Stomach smooth muscle (tissue), 2 donors: Measurements from ENCODE around the gene PSKH1.
"Not testable (repeated sequence)": the region's sequence is repeated elsewhere in the genome, so short reads cannot be mapped to it uniquely, and the experiment has no call there.

Experiments
- H3K27ac ChIP-seq: one replicate; pipeline ENCODE4 v1.7.0; 2013; ENCODE audit warnings: mild to moderate bottlenecking, low read length, inconsistent platforms
- H3K27me3 ChIP-seq, 2 donors: one replicate each; pipeline ENCODE4 v1.7.0; 2013; ENCODE audit warnings: low read length in 2 of 2; ENCODE audit not compliant: insufficient read depth in 2 of 2, control insufficient read depth in 1 of 2
- H3K36me3 ChIP-seq, 2 donors: one replicate each; pipeline ENCODE4 v1.7.0; 2013; ENCODE audit warnings: low read length in 2 of 2; ENCODE audit not compliant: control insufficient read depth in 2 of 2, insufficient read depth in 2 of 2
- H3K4me1 ChIP-seq: one replicate; pipeline ENCODE4 v1.7.0; 2013; ENCODE audit warnings: low read length; ENCODE audit not compliant: control insufficient read depth, insufficient read depth
- H3K4me3 ChIP-seq, 2 donors: one replicate each; pipeline ENCODE4 v1.7.0; 2013; ENCODE audit warnings: low read length in 2 of 2
- H3K9ac ChIP-seq, 2 donors: one replicate each; pipeline ENCODE4 v1.7.0; 2013; ENCODE audit warnings: low read length in 2 of 2, mild to moderate bottlenecking in 1 of 2
- H3K9me3 ChIP-seq, 2 donors: one replicate each; pipeline ENCODE4 v1.7.0; 2013; ENCODE audit warnings: low read length in 2 of 2; ENCODE audit not compliant: control insufficient read depth in 2 of 2
- donor health status: healthy.
- donor health status: Pancreatic carcinoma.

The PSKH1 gene

DNA sequence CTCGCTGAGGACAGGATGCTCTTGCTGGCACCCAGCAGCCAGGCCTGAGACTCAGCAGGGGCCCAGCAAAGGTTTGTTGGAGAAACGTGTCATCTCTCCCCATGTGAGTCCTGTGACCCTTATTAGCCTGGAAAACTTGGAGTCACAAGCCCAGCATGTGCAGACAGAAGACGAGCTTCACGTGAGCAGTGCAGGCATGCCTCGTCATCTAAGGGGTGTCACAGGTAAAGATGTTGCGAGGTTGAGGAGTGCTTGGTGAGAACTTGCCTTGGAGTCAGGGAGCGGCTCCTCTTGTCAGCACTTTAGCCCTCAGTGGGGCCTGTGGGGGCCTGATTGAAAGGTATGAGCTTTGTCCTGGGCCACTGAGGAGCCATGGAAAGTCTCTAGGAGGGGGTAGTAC lies 40.8 kb downstream of the PSKH1 start:
- Histone ChIP-seq H3K27ac (no peak overlapping the region), H3K9ac (no peak overlapping the region), H3K4me3 (no peak overlapping the region), H3K9me3 (no peaks in the 10 kb centered on the region), H3K27me3 (no peaks in the 10 kb centered on the region), H3K4me1 (peaks cover 23% of the 10 kb centered on the region), H3K36me3 (peaks cover 7 to 11% of the 10 kb centered on the region in 2 donors)

DNA sequence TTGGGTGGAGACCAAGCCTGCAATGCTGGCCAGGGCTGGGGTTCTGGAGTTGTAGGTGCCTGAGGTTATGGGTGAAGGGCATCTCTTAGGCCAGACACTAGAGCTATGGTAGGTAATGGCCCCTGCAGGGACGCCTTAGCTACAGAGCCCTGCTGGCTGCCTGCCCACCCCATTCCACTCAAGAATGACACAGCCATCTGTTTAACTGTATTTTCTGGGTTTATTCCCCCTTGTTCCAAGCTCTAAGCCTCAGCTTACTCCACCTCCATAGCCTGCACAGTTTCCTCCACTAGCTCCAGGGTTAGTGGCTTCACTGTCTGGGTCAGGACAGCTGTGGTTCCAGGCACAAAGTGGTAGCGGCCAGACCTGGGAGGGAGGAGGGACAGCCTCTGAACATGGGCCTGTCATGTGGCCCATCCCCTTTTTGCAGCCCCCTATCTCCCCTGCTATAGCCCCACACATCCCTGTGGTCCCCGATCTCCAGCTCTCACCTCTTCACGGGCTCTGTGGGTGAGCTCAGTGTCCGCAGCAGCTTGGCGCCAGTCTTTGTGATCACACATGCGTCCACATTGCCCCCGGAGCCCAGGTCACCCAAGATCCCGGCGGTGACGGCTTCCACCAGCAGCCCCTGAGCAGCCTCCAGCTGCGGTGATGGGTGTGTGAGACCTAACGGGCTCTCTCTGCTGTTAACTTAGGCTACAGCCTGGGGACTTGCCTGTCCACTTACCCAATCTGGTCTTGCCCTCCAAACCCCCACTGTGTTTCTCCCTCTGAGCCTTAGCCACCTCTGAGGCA lies 41.4 kb downstream of the PSKH1 start:
- peak overlapping the region; percentile 98 for H3K4me3 ChIP-seq
- H3K27me3 ChIP-seq: no peaks in the 10 kb centered on the region
- peak overlapping the region; percentile 76 for H3K27ac ChIP-seq
- H3K4me1 ChIP-seq: peaks cover 23% of the 10 kb centered on the region
- peak overlapping the region; percentile 75 to 84 for H3K9ac ChIP-seq
- H3K36me3 ChIP-seq: peaks cover 6 to 11% of the 10 kb centered on the region in 2 donors
- no peaks in the 10 kb centered on the region for H3K9me3 ChIP-seq

DNA sequence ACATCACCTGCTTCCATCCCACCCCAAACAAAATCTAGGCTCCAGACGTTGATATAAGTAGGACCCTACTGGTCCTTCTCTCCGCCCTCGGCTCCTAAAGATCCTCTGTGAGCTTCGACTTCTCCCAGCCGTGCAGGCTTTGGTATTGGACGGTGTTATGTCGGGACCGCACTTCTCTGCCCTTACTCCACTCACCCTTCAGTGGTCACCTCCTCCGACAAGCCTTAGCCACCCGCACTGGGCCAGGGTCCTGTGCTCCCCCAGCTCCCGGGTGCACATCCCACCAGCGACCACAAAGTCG lies 42.0 kb downstream of the PSKH1 start:
- Histone ChIP-seq H3K4me3 (peak overlapping the region; percentile 98), H3K27me3 (no peaks in the 10 kb centered on the region), H3K36me3 (peaks cover 6 to 13% of the 10 kb centered on the region in 2 donors), H3K9me3 (no peaks in the 10 kb centered on the region), H3K9ac (peak overlapping the region; percentile 75 to 84), H3K27ac (peak overlapping the region; percentile 76), H3K4me1 (peaks cover 26% of the 10 kb centered on the region)

DNA sequence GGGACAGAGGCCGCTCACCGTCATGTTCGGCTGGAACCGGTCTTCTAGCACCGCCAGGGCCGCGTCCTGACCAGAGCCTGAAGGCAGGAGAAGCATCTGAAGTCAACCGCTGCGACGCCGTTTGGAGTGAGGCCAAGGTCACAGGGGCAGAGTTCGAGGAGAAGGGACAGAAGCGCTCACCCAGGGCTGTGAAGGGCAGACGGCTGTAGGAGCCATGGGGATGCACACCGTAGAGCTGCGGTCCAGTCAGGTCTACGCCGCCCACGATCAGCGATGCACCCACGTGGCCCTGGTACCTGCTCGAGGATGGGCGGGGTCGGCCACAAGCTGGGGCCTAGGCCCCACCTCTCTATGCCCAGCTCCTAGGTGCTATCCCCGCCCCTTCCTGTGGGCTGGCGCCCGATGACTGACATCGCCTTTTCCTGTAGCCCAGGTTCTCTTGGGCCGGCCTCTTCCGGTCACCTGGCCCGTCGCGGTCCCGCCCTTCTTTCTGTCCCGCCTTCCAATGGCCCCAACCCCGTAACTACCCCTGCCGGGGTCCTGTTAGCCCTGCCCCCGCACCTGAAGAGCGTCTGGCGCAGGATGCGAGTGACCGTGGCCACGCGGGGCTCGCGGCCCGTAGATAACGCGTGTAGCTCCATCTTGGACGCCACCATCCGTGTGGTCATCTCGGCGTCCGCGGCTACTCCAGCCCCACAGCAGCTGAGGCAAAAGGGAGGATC lies 42.5 kb downstream of the PSKH1 start:
- Histone ChIP-seq H3K9me3 (no peaks in the 10 kb centered on the region), H3K9ac (peak overlapping the region; percentile 84), H3K4me3 (peak overlapping the region; percentile 98), H3K36me3 (peaks cover 7 to 13% of the 10 kb centered on the region in 2 donors), H3K4me1 (peaks cover 29% of the 10 kb centered on the region), H3K27me3 (no peaks in the 10 kb centered on the region), H3K27ac (peak overlapping the region; percentile 76)

DNA sequence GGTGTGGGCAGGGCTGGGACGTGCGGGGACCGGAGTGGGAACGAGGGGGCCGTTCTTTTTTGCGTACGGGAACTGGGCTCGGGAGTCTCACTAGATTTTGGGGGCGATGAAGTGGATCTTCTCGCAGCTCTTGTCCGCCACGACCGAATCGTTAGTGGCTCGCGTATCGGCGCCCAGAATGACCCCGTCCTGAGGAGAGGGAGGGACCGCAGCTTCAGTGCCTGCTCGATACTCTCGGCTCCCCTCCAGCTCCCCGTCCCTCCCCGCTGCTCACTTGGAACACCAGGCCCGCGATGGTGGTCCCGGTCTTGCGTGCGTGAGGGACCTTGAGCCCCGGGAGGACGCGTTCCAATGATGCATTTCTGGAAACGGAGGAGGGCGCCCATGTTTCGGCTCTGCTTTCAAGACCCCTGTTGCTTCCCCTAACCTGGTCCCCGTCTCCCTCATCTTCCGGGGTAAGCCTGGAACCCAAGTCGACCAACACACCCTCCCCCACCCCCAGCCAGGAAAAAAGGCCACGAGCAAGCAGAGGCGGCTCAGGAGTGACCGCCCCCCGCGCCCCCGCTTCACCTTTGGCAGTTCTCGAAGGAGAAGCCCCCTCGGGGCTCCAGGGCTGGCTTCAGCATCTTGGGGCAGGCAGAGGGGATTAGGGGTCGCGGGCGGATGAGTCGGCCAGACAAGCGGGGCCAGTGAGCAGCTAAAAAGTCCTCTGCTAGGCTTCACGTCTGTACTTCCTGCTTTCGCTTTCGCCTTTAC lies 43.2 kb downstream of the PSKH1 start, which contains the start of gene PSMB10:
TSS of gene PSMB10 (minus strand) at position 727 of the 756 bp plus-strand sequence. CDS start at position 626, 101 bp downstream.
- Histone ChIP-seq H3K9me3 (no peaks in the 10 kb centered on the region), H3K36me3 (peaks cover 7 to 13% of the 10 kb centered on the region in 2 donors), H3K27ac (peak within 1 kb of the TSS; percentile 76), H3K4me1 (peaks cover 29% of the 10 kb centered on the region), H3K4me3 (peak within 1 kb of the TSS; percentile 98), H3K9ac (peak within 1 kb of the TSS; percentile 84), H3K27me3 (no peaks in the 10 kb centered on the region)

DNA sequence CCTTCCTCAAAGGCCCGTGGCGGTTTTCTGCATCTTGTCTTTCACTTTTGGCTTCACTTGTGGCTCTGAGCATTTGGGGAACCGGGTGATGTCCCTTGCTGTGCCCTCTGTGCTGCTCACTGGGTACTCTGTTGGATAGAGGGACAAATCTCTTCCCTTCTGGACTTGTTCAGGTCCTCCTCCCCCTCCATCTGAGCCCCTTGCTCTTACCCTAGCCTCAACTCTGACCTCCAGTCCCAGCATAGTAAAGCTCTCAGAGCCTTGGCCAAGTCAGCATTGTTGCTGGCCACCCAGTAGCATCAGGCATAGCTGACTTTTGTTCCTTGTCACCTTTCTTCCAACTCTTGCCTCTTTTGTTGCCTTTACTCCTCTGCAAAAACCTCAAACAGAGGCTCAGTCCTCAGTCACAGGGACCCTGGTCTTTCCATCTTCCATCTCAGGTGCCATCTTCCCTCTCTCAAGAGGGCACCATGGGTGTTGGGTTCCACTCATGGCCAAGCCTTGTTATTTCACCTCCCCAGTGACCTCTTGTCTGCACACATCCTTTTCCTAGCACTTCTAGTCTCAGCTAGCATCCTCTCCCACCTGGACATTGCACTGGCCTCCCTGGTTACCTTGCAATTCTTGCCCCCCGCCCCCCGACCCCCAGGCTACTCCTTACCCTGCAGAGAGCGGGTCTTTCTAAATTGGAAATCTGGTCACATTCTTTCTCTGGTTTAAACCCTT lies 44.0 kb downstream of the PSKH1 start:
- peak overlapping the region; percentile 76 for H3K27ac ChIP-seq
- no peaks in the 10 kb centered on the region for H3K27me3 ChIP-seq
- no peaks in the 10 kb centered on the region for H3K9me3 ChIP-seq
- H3K36me3 ChIP-seq: peaks cover 8 to 14% of the 10 kb centered on the region in 2 donors
- H3K4me3 ChIP-seq: peak overlapping the region; percentile 98
- peak overlapping the region; percentile 84 for H3K9ac ChIP-seq
- H3K4me1 ChIP-seq: peaks cover 32% of the 10 kb centered on the region

DNA sequence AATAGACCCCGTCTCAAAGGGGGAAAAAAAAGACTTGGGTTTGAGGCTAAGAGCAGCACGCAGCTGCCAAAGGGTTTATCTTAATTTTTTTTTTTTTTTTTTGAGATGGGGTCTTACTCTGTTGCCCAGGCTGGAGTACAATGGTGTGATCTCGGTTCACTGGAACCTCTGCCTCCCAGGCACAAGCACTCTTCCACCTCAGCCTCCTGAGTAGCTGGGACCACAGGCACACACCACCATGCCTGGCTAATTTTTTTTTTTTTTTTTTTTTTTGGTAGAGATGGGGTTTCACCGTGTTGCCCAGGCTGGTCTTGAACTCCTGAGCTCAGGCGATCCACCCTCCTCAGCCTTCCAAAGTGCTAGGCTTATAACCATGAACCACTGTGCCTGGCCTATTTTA lies 44.7 kb downstream of the PSKH1 start:
- H3K9me3 ChIP-seq, H3K27ac ChIP-seq, H3K4me3 ChIP-seq, H3K9ac ChIP-seq, H3K27me3 ChIP-seq: not testable (repeated sequence)
- Histone ChIP-seq H3K4me1 (peaks cover 38% of the 10 kb centered on the region), H3K36me3 (peaks cover 14 to 20% of the 10 kb centered on the region in 2 donors)

DNA sequence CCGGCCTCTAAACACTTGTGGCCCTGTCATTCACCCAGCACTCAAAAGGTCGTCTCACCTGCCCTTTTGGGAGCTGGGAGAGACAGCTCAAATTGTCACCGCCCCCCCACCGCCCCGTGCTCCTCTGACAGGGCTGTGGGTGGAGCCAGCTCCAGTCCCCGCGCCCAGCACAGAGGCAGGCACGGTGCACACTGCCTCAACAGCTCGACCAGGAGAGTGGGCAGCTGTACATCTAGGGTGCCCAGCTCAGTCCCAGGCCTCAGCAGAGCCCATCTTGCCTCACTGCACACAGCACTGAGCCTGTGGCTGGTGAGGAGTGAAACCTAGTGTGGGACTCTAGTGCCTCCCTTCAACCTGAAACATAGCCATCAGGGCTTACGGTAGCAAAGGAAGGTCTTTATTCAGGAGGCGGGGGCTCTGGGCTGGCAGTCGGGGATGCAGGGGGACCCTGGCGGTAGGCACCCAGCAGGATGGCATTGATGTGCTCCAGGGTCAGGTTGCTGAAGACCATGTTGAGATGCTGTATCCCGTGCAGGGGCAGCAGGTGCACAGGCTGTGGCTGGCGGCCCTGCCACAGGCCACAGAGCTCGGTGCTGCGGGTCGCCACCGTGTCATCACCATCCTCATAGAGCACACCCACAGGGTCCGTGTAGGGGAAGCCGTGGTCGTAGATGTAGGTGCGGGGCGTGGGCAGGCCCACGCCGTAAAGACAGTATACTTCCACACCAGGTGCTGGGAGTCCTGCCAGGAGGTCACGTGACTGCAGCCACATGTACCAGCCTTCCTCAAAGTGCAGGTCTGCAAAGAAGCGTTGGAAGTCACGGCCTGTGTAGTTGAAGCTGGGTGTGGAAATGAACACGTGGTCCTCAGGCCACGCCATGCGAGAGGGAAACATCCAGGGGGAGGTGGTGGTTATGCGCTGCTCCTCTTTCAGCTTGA lies 46.7 kb downstream of the PSKH1 start:
- Histone ChIP-seq H3K9me3 (no peaks in the 10 kb centered on the region), H3K27me3 (no peaks in the 10 kb centered on the region), H3K27ac (peak overlapping the region; percentile 18), H3K4me1 (peaks cover 49% of the 10 kb centered on the region), H3K4me3 (no peak overlapping the region), H3K36me3 (peaks cover 22 to 24% of the 10 kb centered on the region in 2 donors), H3K9ac (no peak overlapping the region)

DNA sequence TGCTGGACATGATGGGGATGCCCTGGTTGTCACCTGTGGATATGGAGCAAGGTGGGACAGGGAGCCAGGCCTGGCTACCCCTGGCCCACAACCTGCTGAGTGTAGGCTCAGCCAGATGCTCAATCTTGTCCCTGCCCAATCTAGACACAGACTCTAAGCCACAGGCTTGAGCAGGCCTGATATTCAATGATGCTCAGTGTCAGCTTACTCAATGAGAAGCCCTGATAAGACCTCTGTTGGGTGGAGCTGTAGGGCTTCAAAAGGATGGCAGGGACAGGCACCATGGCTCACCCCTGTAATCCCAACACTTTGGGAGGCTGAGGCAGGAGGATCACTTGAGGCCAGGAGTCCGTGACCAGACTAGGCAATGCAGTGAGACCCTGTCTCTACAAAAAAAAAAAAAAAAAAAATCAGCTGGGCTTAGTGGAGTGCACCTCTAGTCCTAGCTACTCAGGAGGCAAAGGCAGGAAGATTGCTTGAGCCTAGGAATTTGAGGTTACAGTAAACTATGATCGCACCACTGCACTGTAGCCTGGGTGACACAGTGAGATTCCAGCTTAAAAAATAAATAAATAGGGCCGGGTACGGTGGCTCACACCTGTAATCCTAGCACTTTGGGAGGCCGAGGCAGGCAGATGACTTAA lies 47.5 kb downstream of the PSKH1 start:
- Histone ChIP-seq H3K27ac (no peak overlapping the region), H3K4me1 (peaks cover 48% of the 10 kb centered on the region), H3K9me3 (no peaks in the 10 kb centered on the region), H3K4me3 (no peak overlapping the region), H3K36me3 (peaks cover 30 to 31% of the 10 kb centered on the region in 2 donors), H3K9ac (no peak overlapping the region), H3K27me3 (no peaks in the 10 kb centered on the region)
